AG10803 (cell line): ENCODE data around the gene CNIH2.

Experiments
- DNase-seq: peaks from one replicate; pipeline ENCODE4 v3.0.0; 2010; ENCODE audit warnings: low read depth
- H3K4me3 ChIP-seq: 2 replicates; pipeline ENCODE4 v1.5.1; 2011; ENCODE audit warnings: mild to moderate bottlenecking, low read length, control low read depth
- CTCF ChIP-seq: conservative IDR thresholded peaks from 2 replicates; pipeline ENCODE4 v1.5.1; 2011; ENCODE audit warnings: mild to moderate bottlenecking, low read length, control low read depth, inconsistent platforms

CNIH2 gene

GRCh38 chr11:66323684-66324083 is 45.7 kb downstream of the CNIH2 start:
- H3K4me3 ChIP-seq = no peak overlapping the region
- TF ChIP-seq CTCF = no peak
- DNase-seq = no peak

GRCh38 chr11:66324664-66325063 is 46.7 kb downstream of the CNIH2 start:
- no peak overlapping the region for H3K4me3 ChIP-seq
- DNase-seq = peak; percentile 75
- TF ChIP-seq CTCF = no peak

GRCh38 chr11:66325263-66325671 is 47.3 kb downstream of the CNIH2 start:
- DNase-seq = peak; percentile 9
- no peak overlapping the region for H3K4me3 ChIP-seq
- no peak for TF ChIP-seq CTCF

- no peak overlapping the region; the same call in 1 of the 2 replicates for H3K4me3 ChIP-seq
- peak; percentile 77 for DNase-seq
- TF ChIP-seq CTCF = no peak
Observed at GRCh38 chr11:66326261-66327111, 48.5 kb downstream of the CNIH2 start.

- 0 out of 2 replicates have a peak, but pooled peaks have one; percentile 17 for TF ChIP-seq CTCF
- DNase-seq = peak; percentile 68
- H3K4me3 ChIP-seq = no peak overlapping the region; the same call in 1 of the 2 replicates
Observed at GRCh38 chr11:66327171-66328030, 49.4 kb downstream of the CNIH2 start.

GRCh38 chr11:66328031-66328301 is 50.0 kb downstream of the CNIH2 start:
- no peak overlapping the region for H3K4me3 ChIP-seq
- no peak for TF ChIP-seq CTCF
- DNase-seq = no peak
